Measurements from ENCODE around the gene TGIF1. TPM values are rescaled to one million over a fixed set of nuclear protein-coding genes. Genes with fewer than 3 reads are reported as not detected.

The TGIF1 gene
- total and polyA plus RNA-seq, 9 of the 15 experiments (the other 6 are each of a cell fraction or from before 2014, with no cell fraction given), result 16.1 to 77.7 (median 44.6) TPM

DNA sequence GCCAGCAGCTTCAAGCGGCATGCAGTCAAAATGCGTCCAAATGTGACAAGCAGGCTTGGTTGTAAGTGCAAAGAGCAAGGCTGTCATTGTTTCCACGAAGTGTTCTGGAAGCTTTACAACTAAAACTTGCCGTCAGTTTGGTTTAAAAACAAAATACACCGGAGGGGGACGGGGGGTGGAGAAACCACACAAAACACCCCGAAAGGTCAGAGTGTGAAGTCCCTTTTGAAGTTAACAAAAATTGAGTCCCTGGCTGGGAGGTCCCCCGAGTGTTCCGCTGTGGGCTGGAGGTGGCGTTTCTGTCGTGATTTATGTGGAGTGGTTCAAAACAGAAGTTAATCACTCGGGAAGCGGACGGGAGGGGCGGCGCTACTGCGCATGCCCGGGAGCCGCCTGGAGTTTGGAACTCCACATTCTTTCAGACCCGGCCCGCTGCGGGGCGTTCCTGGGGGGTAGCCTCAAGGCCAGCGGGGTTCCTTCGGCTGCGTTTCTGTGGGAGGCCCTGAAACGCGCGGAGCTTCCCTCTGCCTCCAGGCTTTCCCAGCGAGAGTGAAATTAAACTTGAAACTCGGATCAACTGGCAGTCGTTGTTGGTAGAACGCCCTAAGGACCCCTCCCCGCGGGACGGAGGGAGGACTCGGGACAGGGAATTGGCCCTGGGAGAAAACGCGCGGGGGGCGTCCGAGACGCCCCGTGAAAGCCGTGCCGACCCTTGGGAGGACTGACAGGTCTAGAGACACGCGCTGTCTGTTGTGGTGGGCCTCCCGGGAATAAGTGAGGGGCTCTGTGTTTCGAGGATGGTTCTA, 1.4 kb downstream of the TGIF1 start (continued):
- TF ChIP-seq CXXC5 (CRISPR knock-in tag; IDR thresholded peaks at IDR 0.05) (peak; percentile 61), ZNF324 (CRISPR knock-in tag; IDR thresholded peaks at IDR 0.05) (no peak), MCM7 (IDR thresholded peaks at IDR 0.05) (no peak), TOE1 (IDR thresholded peaks at IDR 0.05; ENCODE audit: borderline replicate concordance) (no peak), TOE1 (CRISPR knock-in tag; IDR thresholded peaks at IDR 0.05; ENCODE audit: borderline replicate concordance, low read depth) (no peak), PYGO2 (tag; IDR thresholded peaks at IDR 0.05) (no peak), ZBTB7A (IDR thresholded peaks at IDR 0.05; ENCODE audit: borderline replicate concordance, control insufficient read depth, low read depth, low read length) (peak; percentile 85; the same call in 1 of the 2 replicates), ZNF717 (CRISPR knock-in tag; IDR thresholded peaks at IDR 0.05) (no peak), CBX3 (IDR thresholded peaks at IDR 0.05; ENCODE audit: borderline replicate concordance in 1 of 2, low read length in 2 of 2) (no peak; a peak in 1 of 3 replicates), MAFF (IDR thresholded peaks at IDR 0.05; ENCODE audit: low read length) (no peak), ZNF584 (CRISPR knock-in tag; IDR thresholded peaks at IDR 0.05; ENCODE audit: low read depth) (no peak), PPARD (CRISPR knock-in tag; IDR thresholded peaks at IDR 0.05) (no peak), ZKSCAN3 (CRISPR knock-in tag; IDR thresholded peaks at IDR 0.05) (no peak), MAFK (IDR thresholded peaks at IDR 0.05; ENCODE audit: low read length) (no peak), ZC3H8 (IDR thresholded peaks at IDR 0.05) (no peak), ZNF175 (CRISPR knock-in tag; IDR thresholded peaks at IDR 0.05; ENCODE audit: low read depth) (no peak), ZNF253 (CRISPR knock-in tag; conservative IDR thresholded peaks at IDR 0.05) (no peak), MTA1 (IDR thresholded peaks at IDR 0.05; ENCODE audit: borderline replicate concordance) (no peak), MAZ (CRISPR knock-in tag; conservative IDR thresholded peaks at IDR 0.05 in 1 of 2, IDR thresholded peaks at IDR 0.05 in 1 of 2) (peak; percentile 59 to 74), SMAD1 (IDR thresholded peaks at IDR 0.05; ENCODE audit: low read depth, low read length, partially characterized antibody) (peak; percentile 68), ZNF121 (CRISPR knock-in tag; conservative IDR thresholded peaks at IDR 0.05) (no peak), PTBP1 (IDR thresholded peaks at IDR 0.05; ENCODE audit: low read depth, low read length) (no peak)
- TF ChIP-seq, protein P1, sequence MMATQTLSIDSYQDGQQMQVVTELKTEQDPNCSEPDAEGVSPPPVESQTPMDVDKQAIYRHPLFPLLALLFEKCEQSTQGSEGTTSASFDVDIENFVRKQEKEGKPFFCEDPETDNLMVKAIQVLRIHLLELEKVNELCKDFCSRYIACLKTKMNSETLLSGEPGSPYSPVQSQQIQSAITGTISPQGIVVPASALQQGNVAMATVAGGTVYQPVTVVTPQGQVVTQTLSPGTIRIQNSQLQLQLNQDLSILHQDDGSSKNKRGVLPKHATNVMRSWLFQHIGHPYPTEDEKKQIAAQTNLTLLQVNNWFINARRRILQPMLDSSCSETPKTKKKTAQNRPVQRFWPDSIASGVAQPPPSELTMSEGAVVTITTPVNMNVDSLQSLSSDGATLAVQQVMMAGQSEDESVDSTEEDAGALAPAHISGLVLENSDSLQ (IDR thresholded peaks at IDR 0.05), result no peak
- TF ChIP-seq, protein P2, sequence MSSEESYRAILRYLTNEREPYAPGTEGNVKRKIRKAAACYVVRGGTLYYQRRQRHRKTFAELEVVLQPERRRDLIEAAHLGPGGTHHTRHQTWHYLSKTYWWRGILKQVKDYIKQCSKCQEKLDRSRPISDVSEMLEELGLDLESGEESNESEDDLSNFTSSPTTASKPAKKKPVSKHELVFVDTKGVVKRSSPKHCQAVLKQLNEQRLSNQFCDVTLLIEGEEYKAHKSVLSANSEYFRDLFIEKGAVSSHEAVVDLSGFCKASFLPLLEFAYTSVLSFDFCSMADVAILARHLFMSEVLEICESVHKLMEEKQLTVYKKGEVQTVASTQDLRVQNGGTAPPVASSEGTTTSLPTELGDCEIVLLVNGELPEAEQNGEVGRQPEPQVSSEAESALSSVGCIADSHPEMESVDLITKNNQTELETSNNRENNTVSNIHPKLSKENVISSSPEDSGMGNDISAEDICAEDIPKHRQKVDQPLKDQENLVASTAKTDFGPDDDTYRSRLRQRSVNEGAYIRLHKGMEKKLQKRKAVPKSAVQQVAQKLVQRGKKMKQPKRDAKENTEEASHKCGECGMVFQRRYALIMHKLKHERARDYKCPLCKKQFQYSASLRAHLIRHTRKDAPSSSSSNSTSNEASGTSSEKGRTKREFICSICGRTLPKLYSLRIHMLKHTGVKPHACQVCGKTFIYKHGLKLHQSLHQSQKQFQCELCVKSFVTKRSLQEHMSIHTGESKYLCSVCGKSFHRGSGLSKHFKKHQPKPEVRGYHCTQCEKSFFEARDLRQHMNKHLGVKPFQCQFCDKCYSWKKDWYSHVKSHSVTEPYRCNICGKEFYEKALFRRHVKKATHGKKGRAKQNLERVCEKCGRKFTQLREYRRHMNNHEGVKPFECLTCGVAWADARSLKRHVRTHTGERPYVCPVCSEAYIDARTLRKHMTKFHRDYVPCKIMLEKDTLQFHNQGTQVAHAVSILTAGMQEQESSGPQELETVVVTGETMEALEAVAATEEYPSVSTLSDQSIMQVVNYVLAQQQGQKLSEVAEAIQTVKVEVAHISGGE (CRISPR knock-in tag; IDR thresholded peaks at IDR 0.05), result 0 out of 6 replicates have a peak, but pooled peaks of 1 of the 3 experiments have one; percentile 2
- TF ChIP-seq, protein P3, sequence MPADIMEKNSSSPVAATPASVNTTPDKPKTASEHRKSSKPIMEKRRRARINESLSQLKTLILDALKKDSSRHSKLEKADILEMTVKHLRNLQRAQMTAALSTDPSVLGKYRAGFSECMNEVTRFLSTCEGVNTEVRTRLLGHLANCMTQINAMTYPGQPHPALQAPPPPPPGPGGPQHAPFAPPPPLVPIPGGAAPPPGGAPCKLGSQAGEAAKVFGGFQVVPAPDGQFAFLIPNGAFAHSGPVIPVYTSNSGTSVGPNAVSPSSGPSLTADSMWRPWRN (IDR thresholded peaks at IDR 0.05; ENCODE audit: low read depth), result no peak

Data from K562 (cell line).